ENCODE data around the gene POLR2B.

Gene POLR2B

GRCh38 chr4:57065730-57066482 is 87.2 kb downstream of the POLR2B start:
- no peak for DNase-seq (ENCODE audit: low read depth, low spot score)
- Histone ChIP-seq H3K27ac (ENCODE audit: low read length) (no peak overlapping the region), H3K4me3 (ENCODE audit: low read length) (no peak overlapping the region), H3K36me3 (ENCODE audit: control insufficient read depth, insufficient read depth, low read length) (no peaks in the 10 kb centered on the region), H3K9me3 (ENCODE audit: control insufficient read depth, insufficient read depth, low read length) (no peaks in the 10 kb centered on the region), H3K27me3 (ENCODE audit: control insufficient read depth, insufficient read depth, low read length) (no peaks in the 10 kb centered on the region), H3K4me1 (ENCODE audit: control insufficient read depth, insufficient read depth, low read length) (no peaks in the 10 kb centered on the region)
- WGBS (ENCODE audit: insufficient coverage, insufficient read length): no CpG with 5 or more reads among the region's 5 CpGs

GRCh38 chr4:57068237-57068981 is 89.7 kb downstream of the POLR2B start:
- no peaks in the 10 kb centered on the region for H3K9me3 ChIP-seq (ENCODE audit: control insufficient read depth, insufficient read depth, low read length)
- no peak overlapping the region for H3K4me3 ChIP-seq (ENCODE audit: low read length)
- H3K27me3 ChIP-seq (ENCODE audit: control insufficient read depth, insufficient read depth, low read length): no peaks in the 10 kb centered on the region
- no peak overlapping the region for H3K27ac ChIP-seq (ENCODE audit: low read length)
- no peaks in the 10 kb centered on the region for H3K4me1 ChIP-seq (ENCODE audit: control insufficient read depth, insufficient read depth, low read length)
- DNase-seq (ENCODE audit: low read depth, low spot score): no peak
- WGBS (ENCODE audit: insufficient coverage, insufficient read length): no CpG with 5 or more reads among the region's 8 CpGs
- no peaks in the 10 kb centered on the region for H3K36me3 ChIP-seq (ENCODE audit: control insufficient read depth, insufficient read depth, low read length)

GRCh38 chr4:57070461-57070860 is 91.8 kb downstream of the POLR2B start:
- no peaks in the 10 kb centered on the region for H3K9me3 ChIP-seq (ENCODE audit: control insufficient read depth, insufficient read depth, low read length)
- DNase-seq (ENCODE audit: low read depth, low spot score): no peak
- H3K27ac ChIP-seq (ENCODE audit: low read length): no peak overlapping the region
- WGBS (ENCODE audit: insufficient coverage, insufficient read length): no CpG with 5 or more reads among the region's 2 CpGs
- no peaks in the 10 kb centered on the region for H3K36me3 ChIP-seq (ENCODE audit: control insufficient read depth, insufficient read depth, low read length)
- no peaks in the 10 kb centered on the region for H3K27me3 ChIP-seq (ENCODE audit: control insufficient read depth, insufficient read depth, low read length)
- H3K4me1 ChIP-seq (ENCODE audit: control insufficient read depth, insufficient read depth, low read length): no peaks in the 10 kb centered on the region
- no peak overlapping the region for H3K4me3 ChIP-seq (ENCODE audit: low read length)

GRCh38 chr4:57071326-57071725 is 92.6 kb downstream of the POLR2B start:
- Histone ChIP-seq H3K27ac (ENCODE audit: low read length) (no peak overlapping the region), H3K9me3 (ENCODE audit: control insufficient read depth, insufficient read depth, low read length) (no peaks in the 10 kb centered on the region), H3K36me3 (ENCODE audit: control insufficient read depth, insufficient read depth, low read length) (no peaks in the 10 kb centered on the region), H3K27me3 (ENCODE audit: control insufficient read depth, insufficient read depth, low read length) (no peaks in the 10 kb centered on the region), H3K4me1 (ENCODE audit: control insufficient read depth, insufficient read depth, low read length) (no peaks in the 10 kb centered on the region), H3K4me3 (ENCODE audit: low read length) (no peak overlapping the region)
- no peak for DNase-seq (ENCODE audit: low read depth, low spot score)
- WGBS (ENCODE audit: insufficient coverage, insufficient read length): no CpG with 5 or more reads among the region's 2 CpGs

GRCh38 chr4:57073559-57073958 is 94.9 kb downstream of the POLR2B start:
- Histone ChIP-seq H3K4me3 (ENCODE audit: low read length) (no peak overlapping the region), H3K9me3 (ENCODE audit: control insufficient read depth, insufficient read depth, low read length) (no peaks in the 10 kb centered on the region), H3K36me3 (ENCODE audit: control insufficient read depth, insufficient read depth, low read length) (no peaks in the 10 kb centered on the region), H3K27me3 (ENCODE audit: control insufficient read depth, insufficient read depth, low read length) (no peaks in the 10 kb centered on the region), H3K27ac (ENCODE audit: low read length) (no peak overlapping the region), H3K4me1 (ENCODE audit: control insufficient read depth, insufficient read depth, low read length) (no peaks in the 10 kb centered on the region; the same call in 1 of the 2 replicates)
- no CpG with 5 or more reads among the region's 5 CpGs for WGBS (ENCODE audit: insufficient coverage, insufficient read length)
- DNase-seq (ENCODE audit: low read depth, low spot score): no peak

GRCh38 chr4:57074744-57075143 is 96.0 kb downstream of the POLR2B start:
- Histone ChIP-seq H3K4me3 (ENCODE audit: low read length) (no peak overlapping the region), H3K27me3 (ENCODE audit: control insufficient read depth, insufficient read depth, low read length) (no peaks in the 10 kb centered on the region), H3K27ac (ENCODE audit: low read length) (no peak overlapping the region), H3K36me3 (ENCODE audit: control insufficient read depth, insufficient read depth, low read length) (no peaks in the 10 kb centered on the region), H3K4me1 (ENCODE audit: control insufficient read depth, insufficient read depth, low read length) (no peaks in the 10 kb centered on the region; the same call in 1 of the 2 replicates), H3K9me3 (ENCODE audit: control insufficient read depth, insufficient read depth, low read length) (no peaks in the 10 kb centered on the region)
- WGBS (ENCODE audit: insufficient coverage, insufficient read length): no CpG with 5 or more reads among the region's 4 CpGs
- no peak for DNase-seq (ENCODE audit: low read depth, low spot score)

- Histone ChIP-seq H3K36me3 (ENCODE audit: control insufficient read depth, insufficient read depth, low read length) (no peaks in the 10 kb centered on the region), H3K27ac (ENCODE audit: low read length) (no peak overlapping the region)
- no peak for DNase-seq (ENCODE audit: low read depth, low spot score)
Observed at GRCh38 chr4:57075367-57075766, 96.7 kb downstream of the POLR2B start.

GRCh38 chr4:57076646-57077045 is 98.0 kb downstream of the POLR2B start:
- Histone ChIP-seq H3K4me1 (ENCODE audit: control insufficient read depth, insufficient read depth, low read length) (no peaks in the 10 kb centered on the region; the same call in 1 of the 2 replicates), H3K27ac (ENCODE audit: low read length) (no peak overlapping the region)
- WGBS (ENCODE audit: insufficient coverage, insufficient read length): no CpG with 5 or more reads among the region's 4 CpGs

More at GRCh38 chr4:57075367-57075766, 96.7 kb downstream of the POLR2B start:
- H3K4me3 ChIP-seq (ENCODE audit: low read length): no peak overlapping the region
- no peaks in the 10 kb centered on the region; the same call in 1 of the 2 replicates for H3K4me1 ChIP-seq (ENCODE audit: control insufficient read depth, insufficient read depth, low read length)
- no peaks in the 10 kb centered on the region for H3K27me3 ChIP-seq (ENCODE audit: control insufficient read depth, insufficient read depth, low read length)
- H3K9me3 ChIP-seq (ENCODE audit: control insufficient read depth, insufficient read depth, low read length): no peaks in the 10 kb centered on the region

GRCh38 chr4:57077550-57078343 is 99.1 kb downstream of the POLR2B start:
- Histone ChIP-seq H3K27ac (ENCODE audit: low read length) (no peak overlapping the region), H3K9me3 (ENCODE audit: control insufficient read depth, insufficient read depth, low read length) (no peaks in the 10 kb centered on the region), H3K4me3 (ENCODE audit: low read length) (no peak overlapping the region), H3K27me3 (ENCODE audit: control insufficient read depth, insufficient read depth, low read length) (no peaks in the 10 kb centered on the region), H3K36me3 (ENCODE audit: control insufficient read depth, insufficient read depth, low read length) (no peaks in the 10 kb centered on the region), H3K4me1 (ENCODE audit: control insufficient read depth, insufficient read depth, low read length) (no peaks in the 10 kb centered on the region; the same call in 1 of the 2 replicates)
- no peak for DNase-seq (ENCODE audit: low read depth, low spot score)
- WGBS (ENCODE audit: insufficient coverage, insufficient read length): no CpG with 5 or more reads among the region's 14 CpGs

More at GRCh38 chr4:57076646-57077045, 98.0 kb downstream of the POLR2B start:
- H3K36me3 ChIP-seq (ENCODE audit: control insufficient read depth, insufficient read depth, low read length): no peaks in the 10 kb centered on the region
- no peaks in the 10 kb centered on the region for H3K27me3 ChIP-seq (ENCODE audit: control insufficient read depth, insufficient read depth, low read length)
- no peaks in the 10 kb centered on the region for H3K9me3 ChIP-seq (ENCODE audit: control insufficient read depth, insufficient read depth, low read length)
- no peak for DNase-seq (ENCODE audit: low read depth, low spot score)
- H3K4me3 ChIP-seq (ENCODE audit: low read length): no peak overlapping the region

Data from iPS DF 6.9 (cell line).